ENCODE data around the gene KCNJ6. TPM values are rescaled to one million over a fixed set of nuclear protein-coding genes. Genes with fewer than 3 reads are reported as not detected.

Gene KCNJ6
- total and polyA plus RNA-seq, 4 donors, result 0.01 TPM; not detected in 3

- Histone ChIP-seq H3K4me3 (ENCODE audit: low read depth in 1 of 3, low read length in 3 of 3) (no peak overlapping the region), H3K4me1 (ENCODE audit: control insufficient read depth in 4 of 4, insufficient read depth in 4 of 4, low read length in 3 of 4) (no peaks in the 10 kb centered on the region), H3K36me3 (ENCODE audit: control insufficient read depth in 4 of 4, insufficient read depth in 3 of 4, low read depth in 1 of 4, low read length in 3 of 4) (no peaks in the 10 kb centered on the region), H3K9me3 (ENCODE audit: control insufficient read depth in 4 of 4, low read length in 3 of 4) (no peaks in the 10 kb centered on the region), H3K27me3 (ENCODE audit: control insufficient read depth in 4 of 4, insufficient read depth in 4 of 4, low read length in 3 of 4) (peaks cover 0 to 8% (median under 1%) of the 10 kb centered on the region in 4 donors), H3K9ac (ENCODE audit: low read depth in 1 of 2, low read length in 2 of 2) (no peak overlapping the region), H3K27ac (ENCODE audit: low read depth in 1 of 2, low read length in 2 of 2) (no peak overlapping the region)
- no peak for DNase-seq (ENCODE audit: low spot score)
- WGBS, result 79% methylated on average over 10 of the region's 10 CpGs
- TF ChIP-seq FOXA2 (IDR thresholded peaks at IDR 0.05), result no peak
- TF ChIP-seq NR2F2 (IDR thresholded peaks at IDR 0.05), result no peak
Observed at GRCh38 chr21:37874904-37875780, 41.1 kb downstream of the KCNJ6 start.

- H3K36me3 ChIP-seq (ENCODE audit: control insufficient read depth in 4 of 4, insufficient read depth in 3 of 4, low read depth in 1 of 4, low read length in 3 of 4), result no peaks in the 10 kb centered on the region
- peaks cover 0 to 8% (median 0%) of the 10 kb centered on the region in 4 donors for H3K27me3 ChIP-seq (ENCODE audit: control insufficient read depth in 4 of 4, insufficient read depth in 4 of 4, low read length in 3 of 4)
- H3K9ac ChIP-seq (ENCODE audit: low read depth in 1 of 2, low read length in 2 of 2), result no peak overlapping the region
- 58% methylated on average over 3 of the region's 3 CpGs for WGBS
- no peak for DNase-seq (ENCODE audit: low spot score)
- H3K4me1 ChIP-seq (ENCODE audit: control insufficient read depth in 4 of 4, insufficient read depth in 4 of 4, low read length in 3 of 4), result no peaks in the 10 kb centered on the region
- no peaks in the 10 kb centered on the region for H3K9me3 ChIP-seq (ENCODE audit: control insufficient read depth in 4 of 4, low read length in 3 of 4)
- H3K27ac ChIP-seq (ENCODE audit: low read depth in 1 of 2, low read length in 2 of 2), result no peak overlapping the region
- no peak overlapping the region for H3K4me3 ChIP-seq (ENCODE audit: low read depth in 1 of 3, low read length in 3 of 3)
- TF ChIP-seq NR2F2 (IDR thresholded peaks at IDR 0.05) (no peak), HNF4G (IDR thresholded peaks at IDR 0.05) (no peak), JUND (IDR thresholded peaks at IDR 0.05) (no peak), ATF3 (IDR thresholded peaks at IDR 0.05) (no peak), SP1 (IDR thresholded peaks at IDR 0.05) (no peak), RAD21 (IDR thresholded peaks at IDR 0.05) (no peak), RXRA (IDR thresholded peaks at IDR 0.05) (no peak)
Observed at GRCh38 chr21:37874481-37874880, 41.8 kb downstream of the KCNJ6 start.

GRCh38 chr21:37873655-37874054 lies 42.6 kb downstream of the KCNJ6 start:
- peaks cover 0 to under 1% (median 0%) of the 10 kb centered on the region in 4 donors for H3K27me3 ChIP-seq (ENCODE audit: control insufficient read depth in 4 of 4, insufficient read depth in 4 of 4, low read length in 3 of 4)
- H3K9me3 ChIP-seq (ENCODE audit: control insufficient read depth in 4 of 4, low read length in 3 of 4), result no peaks in the 10 kb centered on the region
- H3K4me3 ChIP-seq (ENCODE audit: low read depth in 1 of 3, low read length in 3 of 3), result no peak overlapping the region
- TF ChIP-seq RAD21 (IDR thresholded peaks at IDR 0.05) (peak; percentile 58 to 80), RXRA (IDR thresholded peaks at IDR 0.05) (no peak), CTCF (IDR thresholded peaks at IDR 0.05; ENCODE audit: low read depth, low read length, missing input control) (peak; percentile 26)
- H3K9ac ChIP-seq (ENCODE audit: low read depth in 1 of 2, low read length in 2 of 2), result no peak overlapping the region
- H3K27ac ChIP-seq (ENCODE audit: low read depth in 1 of 2, low read length in 2 of 2), result no peak overlapping the region
- H3K4me1 ChIP-seq (ENCODE audit: control insufficient read depth in 4 of 4, insufficient read depth in 4 of 4, low read length in 3 of 4), result no peaks in the 10 kb centered on the region
- no peak for DNase-seq (ENCODE audit: low spot score)
- no peaks in the 10 kb centered on the region for H3K36me3 ChIP-seq (ENCODE audit: control insufficient read depth in 4 of 4, insufficient read depth in 3 of 4, low read depth in 1 of 4, low read length in 3 of 4)
- WGBS, result 52% methylated on average over 3 of the region's 3 CpGs

All from liver (tissue), 9 donors.